OCI-LY1 (cell line): Measurements from ENCODE around the gene MARK3.

ENCODE experiments used
- H2AFZ ChIP-seq: fragments of 200-600 bp; sonication (generic), shearing (Covaris generic); 2 replicates; pipeline ENCODE4 v1.6.0; 2014; ENCODE audit warnings: antibody characterized with exemption, mild to moderate bottlenecking, low read length
- H3F3A ChIP-seq: fragments of 200-600 bp; sonication (generic), shearing (Covaris generic); 2 replicates; pipeline ENCODE4 v1.6.0; 2014; ENCODE audit warnings: mild to moderate bottlenecking, antibody characterized with exemption, low read length, moderate library complexity; ENCODE audit not compliant: insufficient read depth
- H3K27ac ChIP-seq: fragments of 200-600 bp; sonication (generic); 2 replicates; pipeline ENCODE4 v1.5.1; 2014; ENCODE audit warnings: low read length, mixed run types, mild to moderate bottlenecking, low read depth; ENCODE audit not compliant: poor library complexity, severe bottlenecking
- H3K27me3 ChIP-seq: fragments of 200-600 bp; sonication (generic); 2 replicates; pipeline ENCODE4 v1.6.0; 2014; ENCODE audit warnings: antibody characterized with exemption, mild to moderate bottlenecking, low read length, moderate library complexity; ENCODE audit not compliant: insufficient read depth
- H3K36me3 ChIP-seq: fragments of 200-600 bp; sonication (generic); 2 replicates; pipeline ENCODE4 v1.6.1; 2014; ENCODE audit warnings: mild to moderate bottlenecking, antibody characterized with exemption, low read length, moderate library complexity, mixed read lengths; ENCODE audit not compliant: insufficient read depth
- H3K4me1 ChIP-seq: fragments of 200-600 bp; sonication (generic); 2 replicates; pipeline ENCODE4 v1.5.1; 2014; ENCODE audit warnings: mild to moderate bottlenecking, low read length, moderate library complexity; ENCODE audit not compliant: insufficient read depth, severe bottlenecking
- H3K4me2 ChIP-seq: fragments of 200-600 bp; sonication (generic), shearing (Covaris generic); 2 replicates; pipeline ENCODE4 v1.6.1; 2014; ENCODE audit warnings: low read length
- H3K4me3 ChIP-seq: fragments of 200-600 bp; sonication (generic); 2 replicates; pipeline ENCODE4 v1.5.1; 2014; ENCODE audit warnings: low read length, low read depth, mild to moderate bottlenecking, mixed read lengths; ENCODE audit not compliant: poor library complexity, severe bottlenecking
- H3K79me2 ChIP-seq: fragments of 200-600 bp; shearing (Covaris generic); 2 replicates; pipeline ENCODE4 v1.6.1; 2016; ENCODE audit warnings: mixed run types, low read length, mixed read lengths; ENCODE audit not compliant: insufficient read depth
- H3K9ac ChIP-seq: fragments of 200-600 bp; sonication (generic), shearing (Covaris generic); 2 replicates; pipeline ENCODE4 v1.6.1; 2014; ENCODE audit warnings: mild to moderate bottlenecking, low read length, mixed read lengths
- H3K9me2 ChIP-seq: fragments of 200-600 bp; sonication (generic), shearing (Covaris generic); 2 replicates; pipeline ENCODE4 v1.6.1; 2014; ENCODE audit warnings: low read depth, mild to moderate bottlenecking, low read length, mixed read lengths
- H3K9me3 ChIP-seq: fragments of 200-600 bp; shearing (Covaris generic); 2 replicates; pipeline ENCODE4 v1.6.1; 2014; ENCODE audit warnings: low read length, mixed read lengths
- H4K20me1 ChIP-seq: fragments of 200-600 bp; sonication (generic), shearing (Covaris generic); 2 replicates; pipeline ENCODE4 v1.6.0; 2016; ENCODE audit warnings: mild to moderate bottlenecking, low read length; ENCODE audit not compliant: insufficient read depth
- EZH2 ChIP-seq: fragments of 200-600 bp; sonication (generic), shearing (Covaris generic); IDR thresholded peaks from 2 replicates; pipeline ENCODE4 v1.8.0; 2017; ENCODE audit warnings: borderline replicate concordance, mixed run types, mild to moderate bottlenecking, antibody characterized with exemption, low read length, moderate library complexity, mixed read lengths
- TF ChIP-seq, protein P1 (sequence below): fragments of 200-600 bp; sonication (generic), shearing (Covaris generic); IDR thresholded peaks from 2 replicates; pipeline ENCODE4 v1.5.1; 2017; ENCODE audit warnings: mild to moderate bottlenecking, antibody characterized with exemption, low read length, moderate library complexity, mixed read lengths

Gene MARK3

DNA sequence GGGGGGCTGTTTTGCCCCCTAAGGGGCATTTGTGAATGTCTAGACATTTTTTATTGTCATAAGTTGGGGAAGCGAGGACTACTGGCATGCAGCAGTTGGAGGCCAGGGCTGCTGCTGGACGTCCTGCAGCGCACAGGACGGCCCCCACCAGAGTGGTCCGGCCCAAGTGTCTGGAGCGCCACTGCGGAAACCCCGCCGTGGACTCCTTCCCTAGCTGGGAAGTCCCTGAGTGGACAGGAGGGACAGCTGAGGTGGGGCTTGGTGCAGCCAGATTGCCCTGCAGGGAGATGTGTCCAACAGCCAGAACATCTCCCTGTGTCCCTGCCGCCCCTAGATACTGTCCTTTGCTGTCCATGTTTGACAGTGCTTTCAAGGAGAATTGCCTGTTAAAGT, 132.0 kb downstream of the MARK3 start:
- Histone ChIP-seq H3K9me2 (no peaks in the 10 kb centered on the region), H3K36me3 (no peaks in the 10 kb centered on the region), H3K27me3 (no peaks in the 10 kb centered on the region), H3K4me2 (no peak overlapping the region), H3F3A (no peaks in the 10 kb centered on the region), H3K9me3 (no peaks in the 10 kb centered on the region), H3K9ac (no peak overlapping the region), H4K20me1 (no peaks in the 10 kb centered on the region), H3K79me2 (no peaks in the 10 kb centered on the region), H2AFZ (no peak overlapping the region), H3K4me3 (no peak overlapping the region), H3K27ac (no peak overlapping the region), H3K4me1 (peaks cover 20% of the 10 kb centered on the region)
- TF ChIP-seq, protein P1, sequence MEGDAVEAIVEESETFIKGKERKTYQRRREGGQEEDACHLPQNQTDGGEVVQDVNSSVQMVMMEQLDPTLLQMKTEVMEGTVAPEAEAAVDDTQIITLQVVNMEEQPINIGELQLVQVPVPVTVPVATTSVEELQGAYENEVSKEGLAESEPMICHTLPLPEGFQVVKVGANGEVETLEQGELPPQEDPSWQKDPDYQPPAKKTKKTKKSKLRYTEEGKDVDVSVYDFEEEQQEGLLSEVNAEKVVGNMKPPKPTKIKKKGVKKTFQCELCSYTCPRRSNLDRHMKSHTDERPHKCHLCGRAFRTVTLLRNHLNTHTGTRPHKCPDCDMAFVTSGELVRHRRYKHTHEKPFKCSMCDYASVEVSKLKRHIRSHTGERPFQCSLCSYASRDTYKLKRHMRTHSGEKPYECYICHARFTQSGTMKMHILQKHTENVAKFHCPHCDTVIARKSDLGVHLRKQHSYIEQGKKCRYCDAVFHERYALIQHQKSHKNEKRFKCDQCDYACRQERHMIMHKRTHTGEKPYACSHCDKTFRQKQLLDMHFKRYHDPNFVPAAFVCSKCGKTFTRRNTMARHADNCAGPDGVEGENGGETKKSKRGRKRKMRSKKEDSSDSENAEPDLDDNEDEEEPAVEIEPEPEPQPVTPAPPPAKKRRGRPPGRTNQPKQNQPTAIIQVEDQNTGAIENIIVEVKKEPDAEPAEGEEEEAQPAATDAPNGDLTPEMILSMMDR = no peak

DNA sequence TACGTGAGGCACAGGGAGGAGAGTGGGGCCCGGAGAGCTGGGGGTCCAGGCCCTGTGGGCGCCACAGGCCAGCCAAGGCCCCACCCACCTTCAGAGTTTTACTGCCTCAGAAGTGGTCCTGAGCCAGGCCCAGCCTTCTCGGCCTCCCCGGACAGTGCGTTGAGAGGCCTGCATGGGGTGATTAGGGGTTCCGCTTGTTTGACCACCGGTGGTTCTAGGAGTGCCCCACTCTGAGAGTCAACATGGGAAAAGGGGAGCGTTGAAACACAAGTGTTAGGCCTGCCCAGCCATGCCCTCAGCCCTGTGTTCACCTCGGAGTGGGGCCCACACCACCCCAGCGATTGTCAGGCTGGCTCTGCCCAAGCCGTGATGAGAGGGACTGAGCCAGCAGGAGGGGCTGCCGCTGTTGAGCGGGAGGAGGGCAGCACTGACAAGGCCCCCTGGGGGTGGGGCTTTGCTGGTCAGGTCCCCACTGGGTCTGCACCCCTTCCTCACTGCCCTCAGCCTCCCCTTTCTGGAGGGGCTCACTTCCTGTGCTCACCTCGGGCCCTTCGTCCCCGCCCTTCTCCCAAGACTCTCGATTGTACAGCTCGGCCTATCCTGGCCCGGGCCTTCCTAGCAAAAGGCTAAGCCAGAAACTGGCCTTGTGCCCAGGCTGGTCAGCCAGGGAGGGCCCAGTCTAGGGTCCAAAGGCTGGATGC, 132.7 kb downstream of the MARK3 start:
- Histone ChIP-seq H4K20me1 (no peaks in the 10 kb centered on the region), H3K4me3 (no peak overlapping the region), H3K4me1 (peaks cover 21% of the 10 kb centered on the region), H3K9ac (no peak overlapping the region), H3K79me2 (no peaks in the 10 kb centered on the region), H3K27ac (no peak overlapping the region), H2AFZ (no peak overlapping the region), H3F3A (no peaks in the 10 kb centered on the region), H3K9me3 (no peaks in the 10 kb centered on the region), H3K36me3 (no peaks in the 10 kb centered on the region), H3K9me2 (no peaks in the 10 kb centered on the region), H3K4me2 (no peak overlapping the region), H3K27me3 (no peaks in the 10 kb centered on the region)
- TF ChIP-seq, protein P1 = no peak
- no peak for TF ChIP-seq EZH2

GRCh38 chr14:103518422-103519042, 133.3 kb downstream of the MARK3 start:
- H3K9ac ChIP-seq = no peak overlapping the region
- H3K9me3 ChIP-seq = no peaks in the 10 kb centered on the region
- no peaks in the 10 kb centered on the region for H3K36me3 ChIP-seq
- no peaks in the 10 kb centered on the region for H4K20me1 ChIP-seq
- no peak overlapping the region for H3K4me2 ChIP-seq
- H2AFZ ChIP-seq = no peak overlapping the region
- H3K4me1 ChIP-seq = peaks cover 21% of the 10 kb centered on the region
- TF ChIP-seq EZH2 = no peak
- TF ChIP-seq, protein P1 = peak; percentile 99
- H3K79me2 ChIP-seq = no peaks in the 10 kb centered on the region
- H3K27ac ChIP-seq = no peak overlapping the region
- no peaks in the 10 kb centered on the region for H3K27me3 ChIP-seq
- H3K9me2 ChIP-seq = no peaks in the 10 kb centered on the region
- H3K4me3 ChIP-seq = no peak overlapping the region
- H3F3A ChIP-seq = no peaks in the 10 kb centered on the region
